Activated B cell treated with CpG ODN at 0.5 μM for 24 hours (primary cell): ENCODE data around the gene CHRD. TPM values are rescaled to one million over a fixed set of nuclear protein-coding genes. Genes with fewer than 3 reads are reported as not detected.
"Not testable (repeated sequence)": the region's sequence is repeated elsewhere in the genome, so short reads cannot be mapped to it uniquely, and the experiment has no call there.

ENCODE experiments used
- ATAC-seq: fragments of 200-7000 bp; cut with Tn5 transposase; one replicate; pipeline ENCODE4 v1.10.0; 2021; ENCODE audit warnings: low read depth, mild to moderate bottlenecking, moderate library complexity
- CTCF ChIA-PET: fragments of 350-600 bp; sonication (Branson Sonifier 250); formaldehyde crosslinking; loops from one replicate; lab custom pipeline; 2021; ENCODE audit warnings: antibody characterized with exemption; lab: Charles Lee
- POLR2A ChIA-PET: fragments of 350-600 bp; sonication (Branson Sonifier 250); formaldehyde crosslinking; loops from one replicate; lab custom pipeline; 2021; ENCODE audit warnings: antibody characterized with exemption; lab: Charles Lee
- DNase-seq: peaks from one replicate; pipeline ENCODE4 v3.0.0; 2022
- H3K27ac Mint-ChIP-seq: one replicate; pipeline ENCODE4 v1.8.0; 2020; ENCODE audit warnings: mixed read lengths
- H3K27me3 Mint-ChIP-seq: one replicate; pipeline ENCODE4 v1.8.0; 2021; ENCODE audit warnings: mixed read lengths
- H3K36me3 Mint-ChIP-seq: one replicate; pipeline ENCODE4 v1.8.0; 2021; ENCODE audit warnings: low read depth, mixed read lengths
- H3K4me1 Mint-ChIP-seq: one replicate; pipeline ENCODE4 v1.8.0; 2021; ENCODE audit warnings: mixed read lengths
- H3K4me3 Mint-ChIP-seq: one replicate; pipeline ENCODE4 v1.8.0; 2020; ENCODE audit warnings: mild to moderate bottlenecking, mixed read lengths
- H3K9me3 Mint-ChIP-seq: one replicate; pipeline ENCODE4 v1.8.0; 2020; ENCODE audit warnings: mixed read lengths
- CTCF ChIP-seq: fragments of 200-600 bp; IDR thresholded peaks from one replicate; pipeline ENCODE4 v1.8.0; 2022; ENCODE audit warnings: antibody characterized with exemption, mild to moderate bottlenecking
- intact Hi-C: fragments of 100-400 bp; cut with micrococcal nuclease; formaldehyde crosslinking; loops from one replicate; pipeline ENCODE4 v1.15.1; 2024
- total RNA-seq: library from RNA; stranded (reverse); gene quantifications from 2 replicates; pipeline ENCODE4 v1.2.3, GENCODE V29; 2022

Gene CHRD
- total RNA-seq, 1 donor from 2014 or later, result not detected

- no peak for DNase-seq
- peaks cover 5% of the 10 kb centered on the region for H3K27me3 Mint-ChIP-seq
- peak within 1 kb of the TSS; percentile 84 for H3K4me3 Mint-ChIP-seq
- peaks cover 29% of the 10 kb centered on the region for H3K36me3 Mint-ChIP-seq
- ChIA-PET CTCF (interaction anchor here (1.5 kb wide), 1 partner anchor 16 kb away, joined by 3 read pairs; no protein-coding TSS in a partner anchor), POLR2A (interaction anchor here (0.8 to 1.5 kb wide), 3 partner anchors 24 to 40 kb away, joined by 3 read pairs; partner anchors contain the start of gene PSMD2)
- intact Hi-C loops, result no loop called here
- H3K4me1 Mint-ChIP-seq, result peaks cover 33% of the 10 kb centered on the region
- H3K9me3 Mint-ChIP-seq, result no peaks in the 10 kb centered on the region
- TF ChIP-seq CTCF, result no peak
- H3K27ac Mint-ChIP-seq, result peak within 1 kb of the TSS; percentile 73
- ATAC-seq, result no peak
Measured at GRCh38 chr3:184337399-184337714, 42.5 kb upstream of the CHRD start, which contains the start of gene FAM131A. FAM131A (plus strand) TSS chr3:184337600; CDS start chr3:184337631, 31 bp downstream.

GRCh38 chr3:184337981-184338380 is 41.9 kb upstream of the CHRD start:
- POLR2A ChIA-PET, result interaction anchor here (0.6 to 1.5 kb wide), 4 partner anchors 16 to 109 kb away, joined by 3 to 5 read pairs (median 3); partner anchors contain the start of gene PSMD2

GRCh38 chr3:184338511-184338945 is 41.3 kb upstream of the CHRD start:
- intact Hi-C loops, result no loop called here
- ATAC-seq, result no peak
- H3K9me3 Mint-ChIP-seq, result no peaks in the 10 kb centered on the region
- ChIA-PET CTCF (no interaction called here), POLR2A (interaction anchor here (1.0 kb wide), 1 partner anchor 15 kb away, joined by 3 read pairs; no protein-coding TSS in a partner anchor)
- peaks cover 25% of the 10 kb centered on the region for H3K36me3 Mint-ChIP-seq
- no peak overlapping the region for H3K4me3 Mint-ChIP-seq
- no peak for DNase-seq
- H3K4me1 Mint-ChIP-seq, result peaks cover 33% of the 10 kb centered on the region
- no peak for TF ChIP-seq CTCF
- no peak overlapping the region for H3K27ac Mint-ChIP-seq
- peaks cover 5% of the 10 kb centered on the region for H3K27me3 Mint-ChIP-seq

More at GRCh38 chr3:184337981-184338380, 41.9 kb upstream of the CHRD start:
- Mint-ChIP-seq H3K9me3 (no peaks in the 10 kb centered on the region), H3K27me3 (peaks cover 5% of the 10 kb centered on the region), H3K4me1 (peaks cover 33% of the 10 kb centered on the region), H3K4me3 (peak overlapping the region; percentile 4), H3K27ac (no peak overlapping the region), H3K36me3 (peaks cover 26% of the 10 kb centered on the region)
- DNase-seq (no peak), ATAC-seq (no peak)
- no peak for TF ChIP-seq CTCF
- CTCF ChIA-PET, result interaction anchor here (1.5 kb wide), 1 partner anchor 15 kb away, joined by 3 read pairs; no protein-coding TSS in a partner anchor
- intact Hi-C loops, result no loop called here

- H3K36me3 Mint-ChIP-seq, result peaks cover 20% of the 10 kb centered on the region
- peaks cover 5% of the 10 kb centered on the region for H3K27me3 Mint-ChIP-seq
- DNase-seq (no peak), ATAC-seq (no peak)
- TF ChIP-seq CTCF, result no peak
- peaks cover 31% of the 10 kb centered on the region for H3K4me1 Mint-ChIP-seq
- H3K9me3 Mint-ChIP-seq, result no peaks in the 10 kb centered on the region
- ChIA-PET CTCF (no interaction called here), POLR2A (interaction anchor here (1.0 kb wide), 1 partner anchor 15 kb away, joined by 3 read pairs; no protein-coding TSS in a partner anchor)
- no peak overlapping the region for H3K27ac Mint-ChIP-seq
- intact Hi-C loops, result no loop called here
- no peak overlapping the region for H3K4me3 Mint-ChIP-seq
Measured at GRCh38 chr3:184339001-184339400, 40.9 kb upstream of the CHRD start.

DNA sequence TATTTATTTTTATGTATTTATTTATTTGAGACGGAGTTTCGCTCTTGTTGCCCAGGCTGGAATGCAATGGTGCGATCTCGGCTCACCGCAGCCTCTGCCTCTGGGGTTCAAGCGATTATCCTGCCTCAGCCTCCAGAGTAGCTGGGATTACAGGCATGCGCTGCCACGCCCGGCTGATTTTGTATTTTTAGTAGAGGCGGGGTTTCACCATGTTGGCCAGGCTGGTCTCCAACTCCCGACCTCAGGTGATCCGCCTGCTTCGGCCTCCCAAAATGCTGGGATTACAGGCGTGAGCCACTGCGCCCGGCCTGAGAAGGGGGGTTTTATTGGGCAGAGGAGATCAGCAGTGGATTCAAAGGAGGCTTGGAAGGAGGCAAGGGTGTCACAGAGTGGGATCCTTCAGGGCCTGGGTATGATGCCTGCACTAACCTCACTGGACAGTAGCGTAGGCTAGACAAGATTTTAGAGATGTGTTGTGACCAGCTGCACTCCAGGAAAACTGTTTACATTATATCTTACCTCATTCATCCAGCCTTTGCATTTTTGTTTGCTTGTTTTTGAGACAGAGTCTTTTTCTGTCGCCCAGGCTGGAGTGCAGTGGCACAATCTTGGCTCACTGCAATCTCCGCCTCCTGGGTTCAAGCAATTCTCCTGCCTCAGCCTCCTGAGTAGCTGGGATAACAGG is 40.3 kb upstream of the CHRD start:
- POLR2A ChIA-PET, H3K9me3 Mint-ChIP-seq, H3K4me3 Mint-ChIP-seq, intact Hi-C loops, H3K27me3 Mint-ChIP-seq, CTCF ChIA-PET, DNase-seq, H3K27ac Mint-ChIP-seq, ATAC-seq: not testable (repeated sequence)
- H3K36me3 Mint-ChIP-seq, result peaks cover 14% of the 10 kb centered on the region
- peaks cover 26% of the 10 kb centered on the region for H3K4me1 Mint-ChIP-seq
